Left lobe of liver (tissue), 2 donors: Measurements from ENCODE around the gene ACSM3. TPM values are rescaled to one million over a fixed set of nuclear protein-coding genes. Genes with fewer than 3 reads are reported as not detected.
A peak's percentile ranks its signal among the peaks of the same experiment; 100 is the strongest.
"Not testable (repeated sequence)": the region's sequence is repeated elsewhere in the genome, so short reads cannot be mapped to it uniquely, and the experiment has no call there.

Experiments
- ATAC-seq: fragments of 200-7000 bp; cut with Tn5 transposase; one replicate; pipeline ENCODE4 v1.9.1; 2020; ENCODE audit warnings: mild to moderate bottlenecking, moderate library complexity
- DNase-seq: peaks from one replicate; pipeline ENCODE4 v3.0.0-alpha.2; 2020; ENCODE audit warnings: low spot score
- total RNA-seq: library from RNA; stranded (reverse); gene quantifications from one replicate; pipeline ENCODE4 v1.2.1, GENCODE V29; 2021
- donor health status: DM: no; HTN: no; CAD: no; lungs with moderate emphysema.
- donor health status: DM: no; HTN: yes; CAD: no.

ACSM3 gene
- total RNA-seq, result 70.8 TPM

GRCh38 chr16:20763461-20764232 lies at the start of gene ACSM3:
Gene ACSM3, plus strand, starts transcription at chr16:20764014. Its CDS starts 6,021 bp downstream, at chr16:20770035.
- peak; percentile 91 for ATAC-seq
- DNase-seq, result peak; percentile 82

- DNase-seq, ATAC-seq: not testable (repeated sequence)
Measured at GRCh38 chr16:20717718-20718117, 46.1 kb upstream of the ACSM3 start.

GRCh38 chr16:20720251-20720650 lies 43.6 kb upstream of the ACSM3 start:
- ATAC-seq (no peak), DNase-seq (no peak)

GRCh38 chr16:20726661-20727060 lies 37.2 kb upstream of the ACSM3 start:
- DNase-seq, result no peak
- no peak for ATAC-seq

- DNase-seq (no peak), ATAC-seq (no peak)
Measured at GRCh38 chr16:20727181-20727580, 36.6 kb upstream of the ACSM3 start.

GRCh38 chr16:20729141-20729540 lies 34.7 kb upstream of the ACSM3 start:
- no peak for DNase-seq
- ATAC-seq, result no peak

GRCh38 chr16:20734056-20734455 lies 29.8 kb upstream of the ACSM3 start:
- ATAC-seq, result peak; percentile 51
- DNase-seq, result no peak

- DNase-seq (no peak), ATAC-seq (peak; percentile 20)
Measured at GRCh38 chr16:20734782-20735181, 29.0 kb upstream of the ACSM3 start.

GRCh38 chr16:20735490-20735889 lies 28.3 kb upstream of the ACSM3 start:
- no peak for ATAC-seq
- DNase-seq, result no peak

- no peak for DNase-seq
- peak; percentile 24 for ATAC-seq
Measured at GRCh38 chr16:20740007-20740883, 23.6 kb upstream of the ACSM3 start.

GRCh38 chr16:20740901-20741521 lies 22.8 kb upstream of the ACSM3 start:
- DNase-seq (peak; percentile 91), ATAC-seq (peak; percentile 83)

- ATAC-seq, result peak; percentile 93
- DNase-seq, result peak; percentile 97
Measured at GRCh38 chr16:20741554-20742285, 22.1 kb upstream of the ACSM3 start, which contains the start of gene THUMPD1. Gene THUMPD1, minus strand, starts transcription at chr16:20741818. Its CDS starts 79 bp downstream, at chr16:20741739.

- DNase-seq (peak; percentile 60), ATAC-seq (peak; percentile 37)
Measured at GRCh38 chr16:20743591-20743990, 20.2 kb upstream of the ACSM3 start.

- DNase-seq, result no peak
- no peak for ATAC-seq
Measured at GRCh38 chr16:20744922-20745440, 18.8 kb upstream of the ACSM3 start.

- no peak for DNase-seq
- no peak for ATAC-seq
Measured at GRCh38 chr16:20746461-20746860, 17.4 kb upstream of the ACSM3 start.

GRCh38 chr16:20747030-20747816 lies 16.6 kb upstream of the ACSM3 start:
- no peak for ATAC-seq

GRCh38 chr16:20749474-20749873 lies 14.3 kb upstream of the ACSM3 start:
- DNase-seq, result no peak
- no peak for ATAC-seq

More at GRCh38 chr16:20747030-20747816, 16.6 kb upstream of the ACSM3 start:
- DNase-seq, result no peak

GRCh38 chr16:20750558-20750957 lies 13.3 kb upstream of the ACSM3 start:
- DNase-seq (no peak), ATAC-seq (no peak)

- DNase-seq, result no peak
- ATAC-seq, result no peak
Measured at GRCh38 chr16:20753727-20754126, 10.1 kb upstream of the ACSM3 start.
